Loucy (cell line): Measurements from ENCODE around the gene NRG3.

Source experiments
- H2AFZ ChIP-seq: fragments of 200-600 bp; sonication (generic); 2 replicates; pipeline ENCODE4 v1.6.0; 2016; ENCODE audit warnings: antibody characterized with exemption, mild to moderate bottlenecking, low read length, moderate library complexity
- H3F3A ChIP-seq: fragments of 200-600 bp; 2 replicates; pipeline ENCODE4 v1.6.0; 2016; ENCODE audit warnings: antibody characterized with exemption, low read depth, mild to moderate bottlenecking
- H3K27me3 ChIP-seq: fragments of 200-600 bp; sonication (generic); 2 replicates; pipeline ENCODE4 v1.6.1; 2014; ENCODE audit warnings: low read length, mild to moderate bottlenecking; ENCODE audit not compliant: insufficient read depth, poor library complexity, severe bottlenecking
- H3K36me3 ChIP-seq: fragments of 200-600 bp; sonication (generic); 2 replicates; pipeline ENCODE4 v1.6.1; 2016; ENCODE audit warnings: low read length; ENCODE audit not compliant: insufficient read depth
- H3K4me1 ChIP-seq: fragments of 200-600 bp; sonication (generic); 2 replicates; pipeline ENCODE4 v1.5.1; 2014; ENCODE audit warnings: low read length, mild to moderate bottlenecking; ENCODE audit not compliant: insufficient read depth, poor library complexity, severe bottlenecking
- H3K4me2 ChIP-seq: fragments of 200-600 bp; sonication (generic); 2 replicates; pipeline ENCODE4 v1.6.0; 2014; ENCODE audit warnings: antibody characterized with exemption, low read length, low read depth, mild to moderate bottlenecking; ENCODE audit not compliant: poor library complexity, severe bottlenecking
- H3K4me3 ChIP-seq: fragments of 200-600 bp; sonication (generic); 2 replicates; pipeline ENCODE4 v1.5.1; 2014; ENCODE audit warnings: low read length, mild to moderate bottlenecking, mixed read lengths; ENCODE audit not compliant: poor library complexity, severe bottlenecking
- H3K79me2 ChIP-seq: fragments of 200-600 bp; sonication (generic); 2 replicates; pipeline ENCODE4 v1.6.1; 2014; ENCODE audit warnings: low read length; ENCODE audit not compliant: insufficient read depth
- H3K9ac ChIP-seq: fragments of 200-600 bp; sonication (generic); 2 replicates; pipeline ENCODE4 v1.6.0; 2014; ENCODE audit warnings: mild to moderate bottlenecking, low read depth, low read length, moderate library complexity; ENCODE audit not compliant: poor library complexity, severe bottlenecking
- H3K9me2 ChIP-seq: fragments of 200-600 bp; sonication (generic); replicated peaks from 2 replicates; pipeline ENCODE4 v1.6.1; 2016; ENCODE audit warnings: low read depth, low read length, mixed read lengths
- H3K9me3 ChIP-seq: fragments of 200-600 bp; sonication (generic); 2 replicates; pipeline ENCODE4 v1.6.1; 2014; ENCODE audit warnings: mild to moderate bottlenecking, antibody characterized with exemption, low read length, low read depth; ENCODE audit not compliant: insufficient read depth
- H4K20me1 ChIP-seq: fragments of 200-600 bp; sonication (generic); 2 replicates; pipeline ENCODE4 v1.6.0; 2014; ENCODE audit warnings: antibody characterized with exemption, low read length, mild to moderate bottlenecking; ENCODE audit not compliant: insufficient read depth, poor library complexity, severe bottlenecking
- CTCF ChIP-seq: fragments of 200-600 bp; sonication (generic); conservative IDR thresholded peaks from 2 replicates; pipeline ENCODE4 v1.5.1; 2014; ENCODE audit warnings: mild to moderate bottlenecking, antibody characterized with exemption, low read length
- EZH2phosphoT487 ChIP-seq: fragments of 200-600 bp; IDR thresholded peaks from 2 replicates; pipeline ENCODE4 v1.6.1; 2018; ENCODE audit warnings: antibody characterized with exemption, mild to moderate bottlenecking, moderate library complexity, borderline replicate concordance

Gene NRG3

GRCh38 chr10:82759050-82759449 is 884.1 kb downstream of the NRG3 start:
- no peak for TF ChIP-seq EZH2phosphoT487
- no peak for TF ChIP-seq CTCF
- no peak overlapping the region for H3K4me2 ChIP-seq
- no peaks in the 10 kb centered on the region for H3F3A ChIP-seq
- H4K20me1 ChIP-seq = no peaks in the 10 kb centered on the region
- H2AFZ ChIP-seq = no peak overlapping the region
- H3K4me3 ChIP-seq = no peak overlapping the region
- H3K79me2 ChIP-seq = no peaks in the 10 kb centered on the region
- no peak overlapping the region for H3K9ac ChIP-seq
- H3K4me1 ChIP-seq = no peaks in the 10 kb centered on the region
- no peaks in the 10 kb centered on the region for H3K9me3 ChIP-seq
- no peaks in the 10 kb centered on the region for H3K9me2 ChIP-seq
- no peaks in the 10 kb centered on the region for H3K36me3 ChIP-seq
- no peaks in the 10 kb centered on the region for H3K27me3 ChIP-seq

- H3K9me2 ChIP-seq = no peaks in the 10 kb centered on the region
- no peak overlapping the region for H3K9ac ChIP-seq
- no peak overlapping the region for H3K4me3 ChIP-seq
- no peak overlapping the region for H3K4me2 ChIP-seq
- no peaks in the 10 kb centered on the region for H3K9me3 ChIP-seq
- no peaks in the 10 kb centered on the region for H3K36me3 ChIP-seq
- no peak overlapping the region for H2AFZ ChIP-seq
- H4K20me1 ChIP-seq = no peaks in the 10 kb centered on the region
- H3F3A ChIP-seq = no peaks in the 10 kb centered on the region
- no peaks in the 10 kb centered on the region for H3K27me3 ChIP-seq
- no peaks in the 10 kb centered on the region for H3K4me1 ChIP-seq
- no peak for TF ChIP-seq CTCF
- TF ChIP-seq EZH2phosphoT487 = no peak
- no peaks in the 10 kb centered on the region for H3K79me2 ChIP-seq
Measured at GRCh38 chr10:82762641-82763040, 887.6 kb downstream of the NRG3 start.

GRCh38 chr10:82768040-82768439 is 893.0 kb downstream of the NRG3 start:
- Histone ChIP-seq H3K4me1 (no peaks in the 10 kb centered on the region), H3K27me3 (no peaks in the 10 kb centered on the region), H3K4me3 (no peak overlapping the region), H3K9me2 (no peaks in the 10 kb centered on the region), H3F3A (no peaks in the 10 kb centered on the region), H3K9ac (no peak overlapping the region), H3K9me3 (no peaks in the 10 kb centered on the region), H3K4me2 (no peak overlapping the region), H4K20me1 (no peaks in the 10 kb centered on the region), H3K79me2 (no peaks in the 10 kb centered on the region), H2AFZ (no peak overlapping the region), H3K36me3 (no peaks in the 10 kb centered on the region)
- no peak for TF ChIP-seq EZH2phosphoT487
- TF ChIP-seq CTCF = no peak
